Measurements from ENCODE around the gene USP2. TPM values are rescaled to one million over a fixed set of nuclear protein-coding genes. Genes with fewer than 3 reads are reported as not detected.
A peak's percentile ranks its signal among the peaks of the same experiment; 100 is the strongest.

USP2 gene
- total RNA-seq, 1 donor from 2014 or later: 0.26 TPM

DNA sequence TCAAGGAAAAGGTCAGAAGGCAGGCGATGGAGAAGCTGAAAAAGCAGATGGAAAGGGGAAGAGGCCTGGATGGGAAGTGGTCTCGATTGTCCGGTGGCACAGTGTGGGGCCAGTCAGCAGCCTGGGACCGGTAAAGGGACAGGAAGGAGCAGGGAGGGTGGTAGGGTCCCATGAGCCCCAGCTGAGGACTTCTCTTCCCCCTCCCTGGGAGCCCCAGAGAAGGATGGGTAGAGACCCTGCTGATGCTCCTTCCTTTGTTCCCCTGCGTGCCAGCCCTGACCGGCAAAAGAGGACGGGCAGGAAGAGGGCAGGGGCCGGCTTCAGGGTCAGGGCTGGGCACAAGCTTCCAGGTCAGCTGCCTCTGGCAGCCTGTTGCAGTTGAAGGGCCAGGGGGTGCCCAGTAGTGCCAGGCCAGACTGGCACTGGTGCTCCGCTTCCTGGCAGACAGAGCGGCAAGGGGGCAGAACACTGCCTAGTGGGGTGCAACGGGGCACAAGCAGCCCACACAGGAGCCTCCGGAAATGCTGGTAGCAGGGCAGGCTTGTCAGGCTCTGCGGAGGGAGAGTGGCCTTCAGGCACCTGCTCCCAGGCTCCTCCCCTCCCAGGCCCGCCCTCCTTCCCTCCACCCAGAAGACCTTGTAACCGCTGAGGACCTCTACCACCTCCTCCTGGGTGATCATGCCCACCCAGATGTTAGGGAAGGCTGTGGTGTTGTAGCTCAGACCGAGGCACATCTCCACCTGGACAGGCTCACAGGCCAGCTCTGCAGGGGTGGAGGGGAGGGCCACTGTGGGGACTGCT, 40.1 kb downstream of the USP2 start:
- DNase-seq (ENCODE audit: low read depth): no peak
- Histone ChIP-seq H3K27me3 (ENCODE audit: control insufficient read depth, insufficient read depth, low read length) (peaks cover 17% of the 10 kb centered on the region), H3K4me3 (ENCODE audit: low read depth, low read length) (no peak overlapping the region), H3K36me3 (ENCODE audit: control insufficient read depth, insufficient read depth, low read length) (peaks cover 5% of the 10 kb centered on the region)
- TF ChIP-seq CTCF (IDR thresholded peaks at IDR 0.05; ENCODE audit: insufficient read depth, low read length, severe bottlenecking): no peak
- FAIRE-seq: no peak

GRCh38 chr11:119340335-119341221, 40.9 kb downstream of the USP2 start, which contains the start of gene C1QTNF5:
C1QTNF5 (minus strand) TSS chr11:119340883; CDS start chr11:119340397, 486 bp downstream.
- TF ChIP-seq CTCF (IDR thresholded peaks at IDR 0.05; ENCODE audit: insufficient read depth, low read length, severe bottlenecking): no peak
- H3K27me3 ChIP-seq (ENCODE audit: control insufficient read depth, insufficient read depth, low read length): peaks cover 15% of the 10 kb centered on the region
- H3K36me3 ChIP-seq (ENCODE audit: control insufficient read depth, insufficient read depth, low read length): peaks cover 5% of the 10 kb centered on the region
- peak within 1 kb of the TSS; percentile 29 for H3K4me3 ChIP-seq (ENCODE audit: low read depth, low read length)
- FAIRE-seq (no peak), DNase-seq (ENCODE audit: low read depth) (no peak)

DNA sequence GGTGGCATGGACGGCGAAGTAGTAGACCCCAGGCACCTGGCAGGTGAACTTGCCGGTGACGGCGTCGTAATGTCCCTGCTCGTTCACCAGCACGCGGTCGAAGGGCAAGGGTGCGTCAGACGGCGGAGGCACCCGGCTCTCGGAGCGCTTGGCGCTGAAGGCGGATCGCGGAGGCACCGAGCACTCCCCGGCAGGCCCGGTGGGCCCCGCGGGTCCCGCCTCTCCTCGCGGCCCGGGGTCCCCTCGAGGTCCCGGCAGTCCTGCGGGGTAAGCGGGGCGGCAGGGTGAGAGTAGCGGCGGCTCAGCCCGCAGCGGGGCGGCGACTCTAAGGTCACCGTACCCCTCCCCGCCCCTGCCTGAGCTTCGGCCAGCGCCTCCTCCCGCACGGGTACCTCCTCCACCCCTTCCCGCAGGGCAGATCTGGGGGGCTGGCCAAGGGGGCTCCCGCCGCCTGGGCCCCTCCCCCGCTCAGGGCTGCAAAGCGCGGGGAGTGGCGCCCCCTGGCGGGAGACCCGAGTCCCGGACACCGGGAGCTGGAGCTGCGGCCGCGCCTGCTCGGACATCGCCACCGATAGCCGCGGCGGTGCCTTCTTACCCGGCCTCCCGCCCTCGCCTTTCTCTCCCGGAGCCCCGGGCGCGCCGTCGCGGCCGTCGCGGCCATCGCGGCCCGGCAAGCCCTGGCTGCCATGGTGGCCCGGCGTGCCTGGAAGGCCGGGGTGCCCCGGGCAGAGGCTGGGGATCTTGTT, 41.7 kb downstream of the USP2 start:
- peak; percentile 88 for TF ChIP-seq CTCF (IDR thresholded peaks at IDR 0.05; ENCODE audit: insufficient read depth, low read length, severe bottlenecking)
- Histone ChIP-seq H3K36me3 (ENCODE audit: control insufficient read depth, insufficient read depth, low read length) (peaks cover 5% of the 10 kb centered on the region), H3K27me3 (ENCODE audit: control insufficient read depth, insufficient read depth, low read length) (peaks cover 15% of the 10 kb centered on the region), H3K4me3 (ENCODE audit: low read depth, low read length) (peak overlapping the region; percentile 29)
- FAIRE-seq: no peak
- no peak for DNase-seq (ENCODE audit: low read depth)

GRCh38 chr11:119338965-119339588, 42.4 kb downstream of the USP2 start:
- TF ChIP-seq CTCF (IDR thresholded peaks at IDR 0.05; ENCODE audit: insufficient read depth, low read length, severe bottlenecking): no peak
- peaks cover 15% of the 10 kb centered on the region for H3K27me3 ChIP-seq (ENCODE audit: control insufficient read depth, insufficient read depth, low read length)
- FAIRE-seq: no peak
- DNase-seq (ENCODE audit: low read depth): no peak
- peaks cover 5% of the 10 kb centered on the region for H3K36me3 ChIP-seq (ENCODE audit: control insufficient read depth, insufficient read depth, low read length)
- H3K4me3 ChIP-seq (ENCODE audit: low read depth, low read length): no peak overlapping the region

DNA sequence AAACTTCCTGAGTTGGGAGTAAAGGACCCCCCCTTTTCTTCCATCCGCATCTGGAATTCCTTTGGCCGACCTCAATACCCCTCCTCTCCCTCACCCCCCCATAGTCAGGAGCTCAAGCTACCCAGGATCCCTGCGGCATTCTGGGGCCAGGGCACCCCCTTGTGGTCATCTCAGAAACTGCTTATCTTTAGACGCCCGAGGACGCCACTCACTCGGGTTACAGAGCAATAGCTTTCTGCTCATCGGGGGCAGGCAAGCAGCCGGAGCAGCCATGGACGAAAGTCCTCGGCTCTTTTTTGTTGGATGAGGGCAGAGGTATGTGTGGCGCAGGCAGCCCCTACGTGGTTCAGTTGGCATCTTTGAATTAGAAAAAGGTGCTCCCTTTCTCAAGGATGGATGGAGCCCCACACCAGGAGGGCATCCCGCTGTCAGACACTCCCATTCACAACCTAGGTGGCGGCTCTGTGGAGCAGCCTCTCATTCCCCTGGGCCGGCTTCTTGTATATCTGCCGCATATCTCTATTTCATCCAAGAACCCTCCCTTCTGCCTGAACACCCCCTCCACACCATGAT, 43.1 kb downstream of the USP2 start:
- no peak for DNase-seq (ENCODE audit: low read depth)
- Histone ChIP-seq H3K27me3 (ENCODE audit: control insufficient read depth, insufficient read depth, low read length) (peaks cover 15% of the 10 kb centered on the region), H3K36me3 (ENCODE audit: control insufficient read depth, insufficient read depth, low read length) (peaks cover 5% of the 10 kb centered on the region), H3K4me3 (ENCODE audit: low read depth, low read length) (no peak overlapping the region)
- peak; percentile 79 for TF ChIP-seq CTCF (IDR thresholded peaks at IDR 0.05; ENCODE audit: insufficient read depth, low read length, severe bottlenecking)
- no peak for FAIRE-seq

Measured in bronchial epithelial cell (primary cell).